ENCODE data around the gene SEC14L5.
"Not testable (repeated sequence)": the region's sequence is repeated elsewhere in the genome, so short reads cannot be mapped to it uniquely, and the experiment has no call there.

The SEC14L5 gene

DNA sequence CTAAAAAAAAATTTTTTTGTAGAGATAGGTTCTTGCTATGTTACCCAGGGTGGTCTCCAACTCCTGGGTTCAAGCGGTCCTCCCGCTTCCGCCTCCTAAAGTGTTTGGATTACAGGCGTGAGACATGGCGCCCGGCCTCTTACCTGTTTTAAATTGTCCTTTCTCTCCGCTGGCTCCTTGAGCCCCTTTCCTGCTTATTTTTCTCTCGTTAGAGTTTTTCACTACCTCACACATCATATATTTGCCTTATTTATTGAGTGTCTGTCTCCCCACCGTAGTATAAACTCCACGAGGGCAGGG is 760 bp upstream of the SEC14L5 start:
- DNase-seq: no peak

GRCh38 chr16:4958510-4959438 is 644 bp downstream of the SEC14L5 start:
- DNase-seq: no peak

GRCh38 chr16:4960579-4960978 is 2.4 kb downstream of the SEC14L5 start:
- DNase-seq: no peak

GRCh38 chr16:4962716-4963115 is 4.6 kb downstream of the SEC14L5 start:
- DNase-seq: no peak

- DNase-seq: not testable (repeated sequence)
Observed at GRCh38 chr16:4963527-4963926, 5.4 kb downstream of the SEC14L5 start.

- DNase-seq: no peak
Observed at GRCh38 chr16:4966736-4967453, 8.8 kb downstream of the SEC14L5 start.

- DNase-seq: not testable (repeated sequence)
Observed at GRCh38 chr16:4968278-4968677, 10.1 kb downstream of the SEC14L5 start.

- DNase-seq: peak; percentile 44 to 52
Observed at GRCh38 chr16:4968879-4969483, 10.9 kb downstream of the SEC14L5 start.

DNA sequence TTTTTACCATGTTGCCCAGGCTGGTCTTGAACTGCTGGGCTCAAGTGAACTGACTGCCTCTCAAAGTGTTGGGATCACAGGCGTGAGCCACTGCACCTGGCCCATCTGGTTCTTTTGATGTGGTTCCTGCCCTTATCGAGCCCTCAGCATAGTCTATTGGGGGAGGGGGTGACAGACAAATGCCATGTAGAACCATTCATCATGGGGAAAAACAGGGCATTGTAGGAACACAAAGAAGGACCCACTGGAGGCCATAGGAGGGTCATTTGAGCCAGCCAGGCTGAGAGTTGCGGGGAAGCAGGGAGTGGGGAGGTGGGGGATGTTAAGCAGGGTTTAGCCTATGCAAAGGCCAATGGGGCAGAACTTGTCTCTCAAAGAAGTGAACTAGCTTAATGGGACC is 11.9 kb downstream of the SEC14L5 start:
- DNase-seq: no peak

GRCh38 chr16:4972938-4973587 is 14.9 kb downstream of the SEC14L5 start:
- DNase-seq: no peak

DNA sequence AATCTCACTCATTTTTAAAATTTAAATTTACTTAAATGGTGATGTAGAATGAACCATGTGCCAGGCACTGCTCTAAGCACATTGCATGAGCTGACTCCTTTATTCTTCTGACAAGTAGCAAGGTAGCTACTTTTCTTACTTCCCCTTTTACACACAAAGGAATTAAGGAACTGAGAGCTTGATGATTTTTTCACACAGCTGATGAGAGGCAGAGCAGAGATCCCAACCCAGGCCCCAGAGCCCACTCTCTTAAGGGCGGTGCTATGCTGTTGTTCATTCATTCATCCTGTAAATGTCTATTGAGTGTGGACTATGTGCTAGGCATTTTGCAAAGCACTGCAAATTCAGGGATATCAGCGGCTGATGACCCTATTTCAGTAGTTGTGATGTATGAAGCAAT is 17.9 kb downstream of the SEC14L5 start:
- no peak for DNase-seq

DNA sequence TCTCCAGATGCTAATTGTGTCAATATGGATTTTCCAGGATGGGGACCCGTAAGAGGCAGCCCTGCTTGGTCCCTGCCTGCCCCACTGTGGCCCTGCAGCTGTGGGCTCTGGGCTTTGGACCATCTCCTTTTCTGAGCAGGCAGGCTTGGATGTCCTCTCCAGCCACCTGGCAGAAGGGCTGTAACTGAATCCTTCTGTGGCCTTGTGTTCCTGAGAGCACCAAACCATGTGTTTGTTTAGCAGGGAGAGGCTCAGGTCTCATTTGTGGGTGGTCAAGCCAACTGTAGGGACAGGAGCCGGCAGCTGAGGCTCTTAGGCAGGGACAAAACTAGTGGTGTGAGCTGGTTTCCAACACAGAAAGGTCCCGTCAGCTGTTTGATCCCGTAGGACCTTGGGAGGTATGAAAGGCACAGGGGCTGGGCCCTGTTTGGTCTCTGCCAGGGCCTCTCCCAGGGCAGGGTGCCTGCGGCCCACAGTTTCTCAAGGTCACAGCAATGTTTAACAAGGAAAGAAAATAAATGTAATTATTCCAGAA is 18.5 kb downstream of the SEC14L5 start:
- DNase-seq: no peak

DNA sequence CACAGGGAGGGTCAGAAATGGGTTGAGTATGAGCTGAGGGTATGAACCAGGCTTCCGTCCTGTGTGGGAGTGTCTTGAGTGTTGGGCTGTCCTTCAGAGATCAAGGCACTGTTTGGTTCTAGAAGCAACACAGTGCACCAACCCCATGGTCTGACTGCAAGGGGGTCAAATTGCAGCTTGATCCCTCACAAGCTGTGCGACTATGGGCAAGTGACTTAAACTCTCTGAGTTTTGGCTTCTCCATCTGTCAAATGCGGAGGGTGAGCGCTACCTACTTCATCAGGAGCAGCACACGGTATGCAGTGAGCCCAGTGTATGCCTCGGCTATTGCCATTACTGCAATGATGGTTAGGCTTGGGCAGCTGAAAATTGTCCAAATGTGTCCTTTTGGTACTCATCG is 21.0 kb downstream of the SEC14L5 start:
- DNase-seq: no peak

DNA sequence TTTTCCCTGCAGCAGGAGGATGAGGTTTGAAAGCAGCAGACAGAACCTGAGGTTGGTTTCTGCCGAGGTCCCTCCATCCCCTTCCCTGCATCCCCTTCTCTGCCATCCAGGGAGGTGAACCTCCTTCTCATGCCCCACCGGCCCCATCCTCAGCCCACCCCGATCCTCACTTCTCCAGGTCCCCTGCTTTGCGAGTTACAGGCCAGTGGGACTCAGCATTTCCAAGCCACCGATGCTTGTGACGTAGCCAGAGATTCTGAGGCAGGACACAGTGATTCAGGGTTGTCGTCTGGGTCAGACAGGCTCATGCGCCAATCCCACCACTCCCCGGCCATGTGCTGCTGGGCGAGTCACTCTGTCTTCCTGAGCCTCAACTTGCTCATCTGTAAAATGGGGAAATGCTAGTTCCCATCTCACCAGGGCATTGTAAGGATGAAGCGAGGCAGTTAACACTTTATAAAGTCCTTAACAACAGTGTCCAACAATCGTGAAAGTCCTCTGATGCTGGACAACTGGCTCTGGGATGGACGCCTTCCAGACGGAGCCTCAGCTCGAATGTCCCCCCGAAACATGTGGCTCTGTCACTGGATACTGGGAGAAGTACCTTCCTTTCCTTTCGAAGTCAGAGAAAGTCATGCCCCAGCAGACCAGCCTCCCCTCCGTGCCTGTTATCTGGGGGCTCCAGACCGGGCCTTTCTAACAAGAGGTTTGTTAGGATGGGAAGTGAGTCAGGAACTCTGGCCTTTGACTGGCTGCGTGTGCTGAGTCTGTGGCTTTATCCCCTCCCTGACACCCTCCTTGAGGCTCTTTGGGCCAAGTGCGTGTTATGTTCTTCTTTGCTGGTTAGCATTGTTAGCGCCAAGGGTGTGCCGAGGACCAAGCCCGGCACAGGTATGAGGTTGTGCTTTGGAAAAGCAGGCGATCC is 21.9 kb downstream of the SEC14L5 start:
- DNase-seq: no peak

- DNase-seq: no peak
Observed at GRCh38 chr16:4980691-4981090, 22.6 kb downstream of the SEC14L5 start.

GRCh38 chr16:4981473-4981872 is 23.3 kb downstream of the SEC14L5 start:
- no peak for DNase-seq

GRCh38 chr16:4982056-4982867 is 24.1 kb downstream of the SEC14L5 start:
- DNase-seq: no peak

- DNase-seq: no peak
Observed at GRCh38 chr16:4984174-4984990, 26.3 kb downstream of the SEC14L5 start.

DNA sequence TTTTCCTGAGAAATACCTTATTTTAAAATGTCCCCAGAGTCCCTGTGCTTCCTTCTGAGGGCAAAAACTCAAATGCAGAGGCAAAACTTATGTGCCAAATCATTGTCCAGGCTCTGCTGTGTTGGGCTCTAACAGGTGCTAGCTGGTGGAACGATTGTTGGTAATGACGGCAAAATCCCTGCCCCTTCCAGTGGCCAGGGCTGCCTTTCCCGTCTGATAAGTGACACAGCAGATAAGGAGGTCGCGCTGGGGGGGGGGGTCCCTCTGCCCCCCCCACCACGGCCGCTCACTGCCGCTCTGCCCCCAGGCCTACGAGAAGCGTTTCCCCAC is 29.1 kb downstream of the SEC14L5 start:
- no peak for DNase-seq

Data from NCI-H1930 (cell line).